ENCODE data around the gene PLXNA4.

DNA sequence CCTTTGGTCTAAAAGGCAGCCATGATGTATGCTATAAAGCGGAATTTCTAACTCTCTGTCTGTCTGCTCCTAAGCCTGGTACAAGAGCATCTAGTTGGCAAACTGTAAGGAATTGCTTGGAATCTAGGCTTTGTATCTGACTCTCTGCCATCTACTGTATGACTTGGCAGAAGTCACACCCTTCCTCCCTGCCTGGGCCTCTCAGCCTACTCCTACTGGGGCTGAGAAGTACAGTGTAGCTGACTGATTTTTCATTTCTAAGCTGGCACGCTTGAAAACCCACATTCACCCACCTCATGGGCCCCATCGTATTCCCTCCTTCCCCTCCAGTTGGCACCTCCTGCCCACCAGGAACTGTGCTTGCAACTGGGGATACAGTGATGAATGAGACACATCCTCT is 435.2 kb downstream of the PLXNA4 start:
- TF ChIP-seq, protein P1, sequence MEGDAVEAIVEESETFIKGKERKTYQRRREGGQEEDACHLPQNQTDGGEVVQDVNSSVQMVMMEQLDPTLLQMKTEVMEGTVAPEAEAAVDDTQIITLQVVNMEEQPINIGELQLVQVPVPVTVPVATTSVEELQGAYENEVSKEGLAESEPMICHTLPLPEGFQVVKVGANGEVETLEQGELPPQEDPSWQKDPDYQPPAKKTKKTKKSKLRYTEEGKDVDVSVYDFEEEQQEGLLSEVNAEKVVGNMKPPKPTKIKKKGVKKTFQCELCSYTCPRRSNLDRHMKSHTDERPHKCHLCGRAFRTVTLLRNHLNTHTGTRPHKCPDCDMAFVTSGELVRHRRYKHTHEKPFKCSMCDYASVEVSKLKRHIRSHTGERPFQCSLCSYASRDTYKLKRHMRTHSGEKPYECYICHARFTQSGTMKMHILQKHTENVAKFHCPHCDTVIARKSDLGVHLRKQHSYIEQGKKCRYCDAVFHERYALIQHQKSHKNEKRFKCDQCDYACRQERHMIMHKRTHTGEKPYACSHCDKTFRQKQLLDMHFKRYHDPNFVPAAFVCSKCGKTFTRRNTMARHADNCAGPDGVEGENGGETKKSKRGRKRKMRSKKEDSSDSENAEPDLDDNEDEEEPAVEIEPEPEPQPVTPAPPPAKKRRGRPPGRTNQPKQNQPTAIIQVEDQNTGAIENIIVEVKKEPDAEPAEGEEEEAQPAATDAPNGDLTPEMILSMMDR (conservative IDR thresholded peaks at IDR 0.05; ENCODE audit: low read depth in 2 of 2): no peak
- no peak for TF ChIP-seq STAT1 (IDR thresholded peaks at IDR 0.05; ENCODE audit: unreplicated experiment)
- TF ChIP-seq, protein P2, sequence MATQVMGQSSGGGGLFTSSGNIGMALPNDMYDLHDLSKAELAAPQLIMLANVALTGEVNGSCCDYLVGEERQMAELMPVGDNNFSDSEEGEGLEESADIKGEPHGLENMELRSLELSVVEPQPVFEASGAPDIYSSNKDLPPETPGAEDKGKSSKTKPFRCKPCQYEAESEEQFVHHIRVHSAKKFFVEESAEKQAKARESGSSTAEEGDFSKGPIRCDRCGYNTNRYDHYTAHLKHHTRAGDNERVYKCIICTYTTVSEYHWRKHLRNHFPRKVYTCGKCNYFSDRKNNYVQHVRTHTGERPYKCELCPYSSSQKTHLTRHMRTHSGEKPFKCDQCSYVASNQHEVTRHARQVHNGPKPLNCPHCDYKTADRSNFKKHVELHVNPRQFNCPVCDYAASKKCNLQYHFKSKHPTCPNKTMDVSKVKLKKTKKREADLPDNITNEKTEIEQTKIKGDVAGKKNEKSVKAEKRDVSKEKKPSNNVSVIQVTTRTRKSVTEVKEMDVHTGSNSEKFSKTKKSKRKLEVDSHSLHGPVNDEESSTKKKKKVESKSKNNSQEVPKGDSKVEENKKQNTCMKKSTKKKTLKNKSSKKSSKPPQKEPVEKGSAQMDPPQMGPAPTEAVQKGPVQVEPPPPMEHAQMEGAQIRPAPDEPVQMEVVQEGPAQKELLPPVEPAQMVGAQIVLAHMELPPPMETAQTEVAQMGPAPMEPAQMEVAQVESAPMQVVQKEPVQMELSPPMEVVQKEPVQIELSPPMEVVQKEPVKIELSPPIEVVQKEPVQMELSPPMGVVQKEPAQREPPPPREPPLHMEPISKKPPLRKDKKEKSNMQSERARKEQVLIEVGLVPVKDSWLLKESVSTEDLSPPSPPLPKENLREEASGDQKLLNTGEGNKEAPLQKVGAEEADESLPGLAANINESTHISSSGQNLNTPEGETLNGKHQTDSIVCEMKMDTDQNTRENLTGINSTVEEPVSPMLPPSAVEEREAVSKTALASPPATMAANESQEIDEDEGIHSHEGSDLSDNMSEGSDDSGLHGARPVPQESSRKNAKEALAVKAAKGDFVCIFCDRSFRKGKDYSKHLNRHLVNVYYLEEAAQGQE (IDR thresholded peaks at IDR 0.05; ENCODE audit: unreplicated experiment): no peak
- no peak for TF ChIP-seq EZH2 (IDR thresholded peaks at IDR 0.05; ENCODE audit: low read depth, unreplicated experiment)
- no peak for TF ChIP-seq POLR2AphosphoS5 (IDR thresholded peaks at IDR 0.05; ENCODE audit: low read depth)
- no peak for TF ChIP-seq CREB1 (CRISPR knock-in tag; IDR thresholded peaks at IDR 0.05; ENCODE audit: low read depth)
- TF ChIP-seq JUNB (IDR thresholded peaks at IDR 0.05; ENCODE audit: unreplicated experiment): no peak
- TF ChIP-seq, protein P3, sequence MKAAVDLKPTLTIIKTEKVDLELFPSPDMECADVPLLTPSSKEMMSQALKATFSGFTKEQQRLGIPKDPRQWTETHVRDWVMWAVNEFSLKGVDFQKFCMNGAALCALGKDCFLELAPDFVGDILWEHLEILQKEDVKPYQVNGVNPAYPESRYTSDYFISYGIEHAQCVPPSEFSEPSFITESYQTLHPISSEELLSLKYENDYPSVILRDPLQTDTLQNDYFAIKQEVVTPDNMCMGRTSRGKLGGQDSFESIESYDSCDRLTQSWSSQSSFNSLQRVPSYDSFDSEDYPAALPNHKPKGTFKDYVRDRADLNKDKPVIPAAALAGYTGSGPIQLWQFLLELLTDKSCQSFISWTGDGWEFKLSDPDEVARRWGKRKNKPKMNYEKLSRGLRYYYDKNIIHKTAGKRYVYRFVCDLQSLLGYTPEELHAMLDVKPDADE (IDR thresholded peaks at IDR 0.05): no peak
- TF ChIP-seq EZH2phosphoT487 (IDR thresholded peaks at IDR 0.05; ENCODE audit: unreplicated experiment): no peak
- TF ChIP-seq, protein P4, sequence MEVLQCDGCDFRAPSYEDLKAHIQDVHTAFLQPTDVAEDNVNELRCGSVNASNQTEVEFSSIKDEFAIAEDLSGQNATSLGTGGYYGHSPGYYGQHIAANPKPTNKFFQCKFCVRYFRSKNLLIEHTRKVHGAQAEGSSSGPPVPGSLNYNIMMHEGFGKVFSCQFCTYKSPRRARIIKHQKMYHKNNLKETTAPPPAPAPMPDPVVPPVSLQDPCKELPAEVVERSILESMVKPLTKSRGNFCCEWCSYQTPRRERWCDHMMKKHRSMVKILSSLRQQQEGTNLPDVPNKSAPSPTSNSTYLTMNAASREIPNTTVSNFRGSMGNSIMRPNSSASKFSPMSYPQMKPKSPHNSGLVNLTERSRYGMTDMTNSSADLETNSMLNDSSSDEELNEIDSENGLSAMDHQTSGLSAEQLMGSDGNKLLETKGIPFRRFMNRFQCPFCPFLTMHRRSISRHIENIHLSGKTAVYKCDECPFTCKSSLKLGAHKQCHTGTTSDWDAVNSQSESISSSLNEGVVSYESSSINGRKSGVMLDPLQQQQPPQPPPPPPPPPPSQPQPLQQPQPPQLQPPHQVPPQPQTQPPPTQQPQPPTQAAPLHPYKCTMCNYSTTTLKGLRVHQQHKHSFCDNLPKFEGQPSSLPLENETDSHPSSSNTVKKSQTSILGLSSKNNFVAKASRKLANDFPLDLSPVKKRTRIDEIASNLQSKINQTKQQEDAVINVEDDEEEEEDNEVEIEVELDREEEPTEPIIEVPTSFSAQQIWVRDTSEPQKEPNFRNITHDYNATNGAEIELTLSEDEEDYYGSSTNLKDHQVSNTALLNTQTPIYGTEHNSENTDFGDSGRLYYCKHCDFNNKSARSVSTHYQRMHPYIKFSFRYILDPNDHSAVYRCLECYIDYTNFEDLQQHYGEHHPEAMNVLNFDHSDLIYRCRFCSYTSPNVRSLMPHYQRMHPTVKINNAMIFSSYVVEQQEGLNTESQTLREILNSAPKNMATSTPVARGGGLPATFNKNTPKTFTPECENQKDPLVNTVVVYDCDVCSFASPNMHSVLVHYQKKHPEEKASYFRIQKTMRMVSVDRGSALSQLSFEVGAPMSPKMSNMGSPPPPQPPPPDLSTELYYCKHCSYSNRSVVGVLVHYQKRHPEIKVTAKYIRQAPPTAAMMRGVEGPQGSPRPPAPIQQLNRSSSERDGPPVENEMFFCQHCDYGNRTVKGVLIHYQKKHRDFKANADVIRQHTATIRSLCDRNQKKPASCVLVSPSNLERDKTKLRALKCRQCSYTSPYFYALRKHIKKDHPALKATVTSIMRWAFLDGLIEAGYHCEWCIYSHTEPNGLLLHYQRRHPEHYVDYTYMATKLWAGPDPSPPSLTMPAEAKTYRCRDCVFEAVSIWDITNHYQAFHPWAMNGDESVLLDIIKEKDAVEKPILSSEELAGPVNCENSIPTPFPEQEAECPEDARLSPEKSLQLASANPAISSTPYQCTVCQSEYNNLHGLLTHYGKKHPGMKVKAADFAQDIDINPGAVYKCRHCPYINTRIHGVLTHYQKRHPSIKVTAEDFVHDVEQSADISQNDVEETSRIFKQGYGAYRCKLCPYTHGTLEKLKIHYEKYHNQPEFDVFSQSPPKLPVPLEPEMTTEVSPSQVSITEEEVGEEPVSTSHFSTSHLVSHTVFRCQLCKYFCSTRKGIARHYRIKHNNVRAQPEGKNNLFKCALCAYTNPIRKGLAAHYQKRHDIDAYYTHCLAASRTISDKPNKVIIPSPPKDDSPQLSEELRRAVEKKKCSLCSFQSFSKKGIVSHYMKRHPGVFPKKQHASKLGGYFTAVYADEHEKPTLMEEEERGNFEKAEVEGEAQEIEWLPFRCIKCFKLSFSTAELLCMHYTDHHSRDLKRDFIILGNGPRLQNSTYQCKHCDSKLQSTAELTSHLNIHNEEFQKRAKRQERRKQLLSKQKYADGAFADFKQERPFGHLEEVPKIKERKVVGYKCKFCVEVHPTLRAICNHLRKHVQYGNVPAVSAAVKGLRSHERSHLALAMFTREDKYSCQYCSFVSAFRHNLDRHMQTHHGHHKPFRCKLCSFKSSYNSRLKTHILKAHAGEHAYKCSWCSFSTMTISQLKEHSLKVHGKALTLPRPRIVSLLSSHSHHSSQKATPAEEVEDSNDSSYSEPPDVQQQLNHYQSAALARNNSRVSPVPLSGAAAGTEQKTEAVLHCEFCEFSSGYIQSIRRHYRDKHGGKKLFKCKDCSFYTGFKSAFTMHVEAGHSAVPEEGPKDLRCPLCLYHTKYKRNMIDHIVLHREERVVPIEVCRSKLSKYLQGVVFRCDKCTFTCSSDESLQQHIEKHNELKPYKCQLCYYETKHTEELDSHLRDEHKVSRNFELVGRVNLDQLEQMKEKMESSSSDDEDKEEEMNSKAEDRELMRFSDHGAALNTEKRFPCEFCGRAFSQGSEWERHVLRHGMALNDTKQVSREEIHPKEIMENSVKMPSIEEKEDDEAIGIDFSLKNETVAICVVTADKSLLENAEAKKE (CRISPR knock-in tag; IDR thresholded peaks at IDR 0.05): no peak

All from GM23338 (cell line).